ENCODE results near the gene AFF3. TPM values are rescaled to one million over a fixed set of nuclear protein-coding genes. Genes with fewer than 3 reads are reported as not detected.

Gene AFF3
- total RNA-seq, 1 experiment from 2014 or later, result 0.22 TPM

DNA sequence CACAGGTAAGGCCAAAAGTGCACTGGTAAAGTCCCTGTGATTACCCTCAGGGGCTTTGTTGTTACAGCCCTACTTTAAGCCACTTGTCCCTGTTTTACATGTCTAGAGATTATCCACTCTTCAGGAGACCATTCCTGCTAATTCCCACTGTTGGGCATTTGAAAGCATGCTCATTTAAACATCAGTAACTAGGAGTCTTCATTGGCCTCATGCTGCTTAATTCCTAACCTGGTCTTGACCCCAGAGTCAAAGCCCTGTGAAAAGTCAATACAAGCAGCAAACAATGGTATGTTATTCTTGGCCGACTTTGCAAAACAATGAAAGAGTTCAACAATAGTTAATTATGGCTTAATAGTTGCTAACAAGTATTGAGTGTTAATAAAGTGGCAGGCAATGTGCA, 23.2 kb downstream of the AFF3 start:
- no peak overlapping the region for H3K56ac ChIP-seq (ENCODE audit: insufficient read length, low read depth, low read length)
- TF ChIP-seq, protein P1, sequence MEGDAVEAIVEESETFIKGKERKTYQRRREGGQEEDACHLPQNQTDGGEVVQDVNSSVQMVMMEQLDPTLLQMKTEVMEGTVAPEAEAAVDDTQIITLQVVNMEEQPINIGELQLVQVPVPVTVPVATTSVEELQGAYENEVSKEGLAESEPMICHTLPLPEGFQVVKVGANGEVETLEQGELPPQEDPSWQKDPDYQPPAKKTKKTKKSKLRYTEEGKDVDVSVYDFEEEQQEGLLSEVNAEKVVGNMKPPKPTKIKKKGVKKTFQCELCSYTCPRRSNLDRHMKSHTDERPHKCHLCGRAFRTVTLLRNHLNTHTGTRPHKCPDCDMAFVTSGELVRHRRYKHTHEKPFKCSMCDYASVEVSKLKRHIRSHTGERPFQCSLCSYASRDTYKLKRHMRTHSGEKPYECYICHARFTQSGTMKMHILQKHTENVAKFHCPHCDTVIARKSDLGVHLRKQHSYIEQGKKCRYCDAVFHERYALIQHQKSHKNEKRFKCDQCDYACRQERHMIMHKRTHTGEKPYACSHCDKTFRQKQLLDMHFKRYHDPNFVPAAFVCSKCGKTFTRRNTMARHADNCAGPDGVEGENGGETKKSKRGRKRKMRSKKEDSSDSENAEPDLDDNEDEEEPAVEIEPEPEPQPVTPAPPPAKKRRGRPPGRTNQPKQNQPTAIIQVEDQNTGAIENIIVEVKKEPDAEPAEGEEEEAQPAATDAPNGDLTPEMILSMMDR (conservative IDR thresholded peaks at IDR 0.05), result no peak
- H3K9me3 ChIP-seq (ENCODE audit: control insufficient read depth, low read depth, low read length), result no peaks in the 10 kb centered on the region
- H3K27ac ChIP-seq (ENCODE audit: insufficient read length, low read depth, low read length), result no peak overlapping the region
- no peaks in the 10 kb centered on the region; a peak in 1 of 4 replicates for H3K4me1 Mint-ChIP-seq
- no peaks in the 10 kb centered on the region for H3K23me2 ChIP-seq (ENCODE audit: insufficient read length, low read depth, low read length, poor library complexity, severe bottlenecking)
- no peak overlapping the region for H2BK15ac ChIP-seq (ENCODE audit: low read depth, low read length)
- no peak overlapping the region for H3K4ac ChIP-seq (ENCODE audit: low read depth, low read length)
- H3K14ac ChIP-seq (ENCODE audit: insufficient read depth, low read length), result no peak overlapping the region
- no peaks in the 10 kb centered on the region for H3K79me2 ChIP-seq (ENCODE audit: insufficient read depth, low read length)
- no peak overlapping the region for H2BK12ac ChIP-seq (ENCODE audit: insufficient read length, low read depth, low read length)
- DNase-seq, result no peak
- H4K91ac ChIP-seq (ENCODE audit: insufficient read length, low read depth, low read length), result no peak overlapping the region
- H3K27me3 Mint-ChIP-seq (ENCODE audit: low read depth), result peaks cover 100% of the 10 kb centered on the region
- H4K5ac ChIP-seq (ENCODE audit: insufficient read length, low read depth, low read length), result no peak overlapping the region
- no peak overlapping the region for H4K8ac ChIP-seq (replicated peaks; ENCODE audit: insufficient read length, low read depth, low read length)
- H2BK120ac ChIP-seq (ENCODE audit: low read depth, low read length, poor library complexity, severe bottlenecking), result no peak overlapping the region
- H2AK5ac ChIP-seq (ENCODE audit: insufficient read length, low read length), result no peak overlapping the region
- no CpG with 5 or more reads among the region's 1 CpG for WGBS (ENCODE audit: extremely low coverage, insufficient read length, low lambda C conversion rate)
- peaks cover 0 to 7% (median 0%) of the 10 kb centered on the region in 3 experiments; a peak in 2 of 7 replicates for H3K36me3 Mint-ChIP-seq (ENCODE audit: insufficient read depth in 1 of 3, low read depth in 3 of 3)
- no peak overlapping the region for H2BK5ac ChIP-seq (ENCODE audit: insufficient read length, low read length)
- H3K27me3 ChIP-seq (ENCODE audit: insufficient read depth, low read length), result peaks cover 23% of the 10 kb centered on the region
- H3K18ac ChIP-seq (ENCODE audit: insufficient read length, low read depth, low read length), result no peak overlapping the region
- H2AFZ ChIP-seq (ENCODE audit: low read length), result no peak overlapping the region
- H4K20me1 ChIP-seq (ENCODE audit: control insufficient read depth, insufficient read depth, insufficient read length), result no peaks in the 10 kb centered on the region
- no peak overlapping the region for H3K23ac ChIP-seq (ENCODE audit: insufficient read length, low read depth, low read length)
- no peak overlapping the region for H3K9ac ChIP-seq (ENCODE audit: extremely low read depth, insufficient read length, low read length)
- H3K27ac Mint-ChIP-seq, result no peak overlapping the region
- peaks cover 12 to 39% of the 10 kb centered on the region in 2 experiments for H3K9me3 Mint-ChIP-seq
- H3K4me2 ChIP-seq (ENCODE audit: insufficient read depth, insufficient read length, low read length), result no peak overlapping the region
- no peaks in the 10 kb centered on the region for H3K79me1 ChIP-seq (ENCODE audit: insufficient read depth, low read depth, low read length, poor library complexity, severe bottlenecking)
- no peak overlapping the region for H2BK20ac ChIP-seq (ENCODE audit: low read depth, low read length, poor library complexity, severe bottlenecking)
- no peak overlapping the region for H3T11ph ChIP-seq (ENCODE audit: low read length)
- H3K4me3 Mint-ChIP-seq, result no peak overlapping the region
- H3K4me1 ChIP-seq (ENCODE audit: insufficient read depth, low read length), result no peaks in the 10 kb centered on the region
